Measurements from ENCODE around the gene LYRM4.

The LYRM4 gene

GRCh38 chr6:5215159-5215558, 45.6 kb downstream of the LYRM4 start:
- Histone ChIP-seq H3K36me3 (replicated peaks; ENCODE audit: low read depth, low read length) (no peaks in the 10 kb centered on the region), H3K79me2 (ENCODE audit: low read length) (no peaks in the 10 kb centered on the region; the same call in 1 of the 2 replicates), H3K4me2 (ENCODE audit: low read length) (peak overlapping the region; percentile 59), H4K20me1 (ENCODE audit: insufficient read depth, low read length) (no peaks in the 10 kb centered on the region), H3K4me3 (ENCODE audit: low read length) (no peak overlapping the region), H3K27ac (ENCODE audit: low read length) (peak overlapping the region; percentile 18), H3K4me1 (ENCODE audit: low read length) (peaks cover 17% of the 10 kb centered on the region), H2AFZ (ENCODE audit: low read depth, low read length) (no peak overlapping the region), H3K9me3 (ENCODE audit: insufficient read depth, low read length) (no peaks in the 10 kb centered on the region), H3K27me3 (ENCODE audit: low read depth, low read length) (no peaks in the 10 kb centered on the region), H3K9ac (ENCODE audit: low read length) (no peak overlapping the region)
- TF ChIP-seq CTCF (IDR thresholded peaks at IDR 0.05; ENCODE audit: low read depth, low read length) (no peak), EZH2phosphoT487 (IDR thresholded peaks at IDR 0.05; ENCODE audit: low read depth) (no peak)

- Histone ChIP-seq H3K9ac (ENCODE audit: low read length) (no peak overlapping the region), H3K27ac (ENCODE audit: low read length) (no peak overlapping the region), H3K36me3 (replicated peaks; ENCODE audit: low read depth, low read length) (no peaks in the 10 kb centered on the region), H3K4me3 (ENCODE audit: low read length) (no peak overlapping the region), H3K4me2 (ENCODE audit: low read length) (no peak overlapping the region), H3K9me3 (ENCODE audit: insufficient read depth, low read length) (no peaks in the 10 kb centered on the region), H3K27me3 (ENCODE audit: low read depth, low read length) (no peaks in the 10 kb centered on the region), H3K4me1 (ENCODE audit: low read length) (peaks cover 17% of the 10 kb centered on the region), H4K20me1 (ENCODE audit: insufficient read depth, low read length) (no peaks in the 10 kb centered on the region), H2AFZ (ENCODE audit: low read depth, low read length) (no peak overlapping the region), H3K79me2 (ENCODE audit: low read length) (no peaks in the 10 kb centered on the region; the same call in 1 of the 2 replicates)
- TF ChIP-seq CTCF (IDR thresholded peaks at IDR 0.05; ENCODE audit: low read depth, low read length) (peak; percentile 62), EZH2phosphoT487 (IDR thresholded peaks at IDR 0.05; ENCODE audit: low read depth) (no peak)
Observed at GRCh38 chr6:5214570-5215052, 46.1 kb downstream of the LYRM4 start.

GRCh38 chr6:5213836-5214235, 46.9 kb downstream of the LYRM4 start:
- Histone ChIP-seq H3K27ac (ENCODE audit: low read length) (no peak overlapping the region), H3K9ac (ENCODE audit: low read length) (no peak overlapping the region), H3K4me2 (ENCODE audit: low read length) (no peak overlapping the region), H3K4me3 (ENCODE audit: low read length) (no peak overlapping the region), H2AFZ (ENCODE audit: low read depth, low read length) (no peak overlapping the region), H3K9me3 (ENCODE audit: insufficient read depth, low read length) (no peaks in the 10 kb centered on the region), H3K79me2 (ENCODE audit: low read length) (no peaks in the 10 kb centered on the region; the same call in 1 of the 2 replicates), H3K4me1 (ENCODE audit: low read length) (peaks cover 17% of the 10 kb centered on the region), H4K20me1 (ENCODE audit: insufficient read depth, low read length) (no peaks in the 10 kb centered on the region), H3K27me3 (ENCODE audit: low read depth, low read length) (no peaks in the 10 kb centered on the region), H3K36me3 (replicated peaks; ENCODE audit: low read depth, low read length) (no peaks in the 10 kb centered on the region)
- no peak for TF ChIP-seq EZH2phosphoT487 (IDR thresholded peaks at IDR 0.05; ENCODE audit: low read depth)
- TF ChIP-seq CTCF (IDR thresholded peaks at IDR 0.05; ENCODE audit: low read depth, low read length) = no peak

- Histone ChIP-seq H3K9ac (ENCODE audit: low read length) (no peak overlapping the region), H3K9me3 (ENCODE audit: insufficient read depth, low read length) (no peaks in the 10 kb centered on the region), H3K4me3 (ENCODE audit: low read length) (no peak overlapping the region), H3K4me1 (ENCODE audit: low read length) (peaks cover 30% of the 10 kb centered on the region), H3K4me2 (ENCODE audit: low read length) (no peak overlapping the region), H3K27ac (ENCODE audit: low read length) (no peak overlapping the region), H3K36me3 (replicated peaks; ENCODE audit: low read depth, low read length) (no peaks in the 10 kb centered on the region), H3K27me3 (ENCODE audit: low read depth, low read length) (no peaks in the 10 kb centered on the region), H3K79me2 (ENCODE audit: low read length) (no peaks in the 10 kb centered on the region), H2AFZ (ENCODE audit: low read depth, low read length) (no peak overlapping the region), H4K20me1 (ENCODE audit: insufficient read depth, low read length) (no peaks in the 10 kb centered on the region)
- TF ChIP-seq EZH2phosphoT487 (IDR thresholded peaks at IDR 0.05; ENCODE audit: low read depth) = no peak
- no peak for TF ChIP-seq CTCF (IDR thresholded peaks at IDR 0.05; ENCODE audit: low read depth, low read length)
Observed at GRCh38 chr6:5211492-5211891, 49.3 kb downstream of the LYRM4 start.
